GM12873 (cell line): ENCODE results near the gene NPC1.
A peak's percentile ranks its signal among the peaks of the same experiment; 100 is the strongest.

Experiments used
- TF ChIP-seq, protein P1 (sequence below): IDR thresholded peaks from 2 replicates; pipeline ENCODE4 v1.5.1; 2012; ENCODE audit warnings: low read depth, mild to moderate bottlenecking, moderate library complexity, low read length, control low read depth; ENCODE audit not compliant: insufficient read depth; ENCODE audit errors: missing control alignments

NPC1 gene

DNA sequence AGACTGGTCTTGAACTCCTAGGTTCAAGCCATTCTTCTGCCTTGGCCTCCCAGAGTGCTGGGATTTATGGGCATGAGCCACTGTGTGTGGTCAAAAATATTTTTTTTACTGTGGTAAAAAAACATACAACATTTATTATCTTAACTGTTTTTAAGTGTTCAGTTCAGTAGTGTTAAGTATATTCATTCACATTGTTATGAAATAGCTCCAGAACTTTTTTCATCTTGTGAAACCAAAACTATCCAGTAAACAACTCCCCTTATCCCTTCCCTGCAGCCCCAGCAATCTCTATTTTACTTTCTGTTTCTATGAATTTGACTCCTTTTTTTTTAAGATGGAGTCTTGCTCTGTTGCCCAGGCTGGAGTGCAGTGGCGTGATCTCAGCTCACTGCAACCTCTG is 73.7 kb downstream of the NPC1 start:
- TF ChIP-seq, protein P1, sequence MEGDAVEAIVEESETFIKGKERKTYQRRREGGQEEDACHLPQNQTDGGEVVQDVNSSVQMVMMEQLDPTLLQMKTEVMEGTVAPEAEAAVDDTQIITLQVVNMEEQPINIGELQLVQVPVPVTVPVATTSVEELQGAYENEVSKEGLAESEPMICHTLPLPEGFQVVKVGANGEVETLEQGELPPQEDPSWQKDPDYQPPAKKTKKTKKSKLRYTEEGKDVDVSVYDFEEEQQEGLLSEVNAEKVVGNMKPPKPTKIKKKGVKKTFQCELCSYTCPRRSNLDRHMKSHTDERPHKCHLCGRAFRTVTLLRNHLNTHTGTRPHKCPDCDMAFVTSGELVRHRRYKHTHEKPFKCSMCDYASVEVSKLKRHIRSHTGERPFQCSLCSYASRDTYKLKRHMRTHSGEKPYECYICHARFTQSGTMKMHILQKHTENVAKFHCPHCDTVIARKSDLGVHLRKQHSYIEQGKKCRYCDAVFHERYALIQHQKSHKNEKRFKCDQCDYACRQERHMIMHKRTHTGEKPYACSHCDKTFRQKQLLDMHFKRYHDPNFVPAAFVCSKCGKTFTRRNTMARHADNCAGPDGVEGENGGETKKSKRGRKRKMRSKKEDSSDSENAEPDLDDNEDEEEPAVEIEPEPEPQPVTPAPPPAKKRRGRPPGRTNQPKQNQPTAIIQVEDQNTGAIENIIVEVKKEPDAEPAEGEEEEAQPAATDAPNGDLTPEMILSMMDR = no peak

DNA sequence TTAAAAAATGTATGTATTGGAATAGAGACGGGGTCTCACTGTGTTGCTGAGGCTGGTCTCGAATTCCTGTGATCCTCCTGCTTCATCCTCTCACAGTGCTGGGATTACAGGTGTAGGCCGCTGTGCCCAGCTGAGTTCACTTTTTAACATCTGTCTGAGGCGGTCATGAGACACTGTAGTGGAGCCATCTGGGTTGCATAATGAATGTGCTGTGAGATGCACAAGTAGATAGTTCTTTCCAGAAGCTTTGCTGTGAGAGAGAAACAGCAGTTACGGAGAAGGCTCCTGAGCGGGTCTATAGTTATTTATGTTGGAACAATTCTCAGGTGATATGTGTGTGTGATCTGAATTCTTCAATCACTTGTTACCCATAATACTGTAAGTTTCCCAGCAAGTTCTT is 79.9 kb downstream of the NPC1 start:
- TF ChIP-seq, protein P1 = no peak

DNA sequence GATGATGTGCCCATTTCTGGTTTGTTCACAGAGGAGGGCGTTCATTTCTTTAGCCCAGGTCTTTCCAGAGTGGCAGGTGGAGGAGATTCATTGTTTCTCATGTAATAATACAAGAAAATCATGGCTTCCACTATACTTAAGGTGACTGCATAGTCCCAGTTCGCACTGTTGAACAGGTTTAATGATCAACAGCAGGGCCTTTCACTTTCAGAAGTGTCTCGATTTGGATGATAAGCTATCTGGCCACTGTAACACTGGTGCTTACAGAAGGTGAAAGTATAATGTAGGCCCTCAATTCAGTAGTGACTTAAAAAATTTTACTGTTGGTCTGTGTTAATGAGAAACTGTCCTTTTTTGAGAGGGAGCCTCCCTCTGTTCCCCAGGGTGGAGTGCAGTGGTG is 81.6 kb downstream of the NPC1 start:
- TF ChIP-seq, protein P1 = no peak

DNA sequence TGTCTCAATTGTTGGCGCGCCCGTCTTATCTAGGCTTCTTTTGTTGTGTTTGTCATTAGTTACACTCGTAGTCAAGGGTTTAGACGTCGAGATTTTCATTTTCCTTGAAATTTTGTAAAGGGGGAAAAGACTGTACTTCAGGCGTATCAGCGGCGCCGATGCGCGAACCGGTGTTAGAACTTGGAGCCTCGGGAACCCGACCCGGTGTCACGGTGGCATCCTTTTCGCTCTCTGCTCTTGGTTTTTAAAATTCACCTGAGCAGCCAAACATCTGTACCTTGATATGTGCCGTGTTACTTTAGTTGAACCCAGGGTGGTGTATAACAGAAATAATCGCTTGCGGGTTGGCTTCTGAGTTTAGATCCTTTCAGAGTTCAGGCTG is 82.4 kb downstream of the NPC1 start:
- TF ChIP-seq, protein P1 = no peak

DNA sequence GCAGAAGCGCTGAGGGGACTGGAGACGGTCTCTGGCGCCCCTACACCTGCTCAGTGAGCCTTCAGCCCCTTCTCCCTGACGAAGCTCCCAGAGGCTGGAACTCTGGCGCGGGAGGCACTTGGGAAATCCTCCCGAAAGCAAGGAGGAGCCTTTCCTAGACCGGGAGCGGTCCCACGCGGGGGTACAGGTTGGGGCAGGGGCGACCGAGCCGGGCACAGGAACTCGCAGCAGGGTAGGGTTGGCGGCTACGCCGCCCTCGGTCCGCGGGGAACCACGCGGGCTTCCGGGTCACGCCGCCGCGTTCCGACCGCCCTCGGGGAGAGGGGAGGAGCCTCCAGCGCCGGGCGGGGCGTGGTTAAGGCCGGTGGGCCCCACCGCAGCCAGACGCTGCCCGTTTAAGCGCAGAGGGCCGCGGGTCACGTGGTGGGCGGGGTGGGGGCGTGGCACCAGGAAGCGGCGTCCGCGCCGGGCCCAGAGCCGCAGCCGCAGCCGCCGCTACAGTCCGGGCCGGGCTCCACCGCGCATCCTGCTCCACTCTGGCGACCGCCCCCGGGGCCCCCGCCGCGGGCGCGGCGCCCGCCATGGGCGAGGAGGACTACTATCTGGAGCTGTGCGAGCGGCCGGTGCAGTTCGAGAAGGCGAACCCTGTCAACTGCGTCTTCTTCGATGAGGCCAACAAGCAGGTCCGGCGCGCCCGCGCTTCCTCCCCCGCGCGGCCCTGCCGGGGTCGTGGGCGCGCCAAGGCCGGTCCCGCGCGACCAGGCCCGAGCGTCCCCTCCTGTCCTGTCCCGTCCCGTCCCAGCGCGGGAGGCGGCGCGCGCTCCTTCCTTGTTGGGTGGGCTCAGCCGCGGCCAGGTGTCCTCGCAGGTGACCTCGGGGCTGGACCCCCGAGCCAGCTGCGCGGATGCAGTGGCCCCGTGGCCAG is 83.0 kb downstream of the NPC1 start, which contains the start of gene RMC1:
RMC1 (plus strand) TSS at position 474 of the 925 bp plus-strand sequence; CDS start at position 582, 108 bp downstream.
- TF ChIP-seq, protein P1 = peak; percentile 38

DNA sequence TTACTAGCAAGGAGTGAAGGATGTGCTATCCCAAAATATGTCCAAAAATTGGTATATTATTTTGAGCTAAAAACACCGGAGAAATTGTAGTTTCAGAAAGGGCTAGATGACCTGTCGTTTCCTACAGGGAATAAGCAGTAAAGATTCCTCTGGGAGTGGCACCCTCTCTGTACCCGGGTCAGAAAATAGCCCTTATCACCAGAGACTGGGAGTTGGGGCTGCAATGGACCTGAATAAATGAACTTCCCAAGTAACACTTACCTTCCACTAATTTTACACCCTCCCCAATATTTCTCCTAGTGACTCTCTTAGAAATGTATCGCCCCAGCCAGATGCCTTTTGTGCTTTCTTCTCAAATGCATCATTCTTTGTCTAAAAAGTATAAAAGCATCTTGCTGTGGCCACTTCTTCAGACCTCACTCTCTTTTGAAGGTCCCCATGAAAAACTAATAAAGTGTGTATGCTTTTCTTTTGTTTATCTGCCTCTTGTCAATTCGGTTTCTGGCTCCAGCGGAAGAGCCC is 83.7 kb downstream of the NPC1 start:
- TF ChIP-seq, protein P1 = no peak

DNA sequence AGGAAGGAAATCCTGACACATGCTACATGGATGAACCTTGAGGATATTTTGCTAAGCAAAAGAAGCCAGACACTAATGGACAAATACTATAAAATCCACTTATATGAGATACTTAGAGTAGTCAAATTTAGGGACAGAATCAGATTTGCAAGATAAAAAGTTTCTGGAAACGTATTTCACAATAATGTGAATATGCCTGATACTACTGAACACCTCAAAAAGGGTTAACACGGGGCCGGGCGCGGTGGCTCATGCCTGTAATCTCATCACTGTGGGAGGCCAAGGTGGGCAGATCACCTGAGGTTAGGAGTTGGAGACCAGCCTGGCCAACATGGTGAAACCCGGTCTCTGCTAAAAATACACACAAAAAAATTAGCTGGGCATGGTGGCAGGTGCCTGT is 84.7 kb downstream of the NPC1 start:
- TF ChIP-seq, protein P1 = no peak
